Measurements from ENCODE around the gene RBMS3. TPM values are rescaled to one million over a fixed set of nuclear protein-coding genes. Genes with fewer than 3 reads are reported as not detected.
"Not testable (repeated sequence)": the region's sequence is repeated elsewhere in the genome, so short reads cannot be mapped to it uniquely, and the experiment has no call there.

Gene RBMS3
- total RNA-seq, 2 experiments from 2014 or later: 1.0 TPM; not detected in 1

- H3K36me3 ChIP-seq (ENCODE audit: insufficient read depth, low read length): no peaks in the 10 kb centered on the region
- no peaks in the 10 kb centered on the region for H3K9me2 ChIP-seq (ENCODE audit: insufficient read depth, low read length)
- TF ChIP-seq CTCF (conservative IDR thresholded peaks at IDR 0.05; ENCODE audit: low read length): no peak
- no peak for TF ChIP-seq EZH2phosphoT487 (IDR thresholded peaks at IDR 0.05; ENCODE audit: borderline replicate concordance, low read depth, low read length)
- intact Hi-C loops (cut with micrococcal nuclease; ENCODE audit: unreplicated experiment): no loop called here
- no peaks in the 10 kb centered on the region for H3K4me1 ChIP-seq (ENCODE audit: insufficient read depth, low read length, poor library complexity, severe bottlenecking)
- ChIA-PET POLR2A (interaction anchor here (0.7 kb wide), 1 partner anchor 176 kb away, joined by 3 read pairs; no protein-coding TSS in a partner anchor), CTCF (ENCODE audit: unreplicated experiment) (no interaction called here)
- no TSS peak for BruUV-seq (replicated peaks)
- H3K4me3 ChIP-seq (ENCODE audit: low read depth, low read length, poor library complexity, severe bottlenecking): no peak overlapping the region
- H3K79me2 ChIP-seq (ENCODE audit: insufficient read depth, low read depth, low read length): no peaks in the 10 kb centered on the region
- H3K9me3 ChIP-seq (ENCODE audit: low read length): no peaks in the 10 kb centered on the region
- no peak overlapping the region for H3K4me2 ChIP-seq (ENCODE audit: low read length)
- no peaks in the 10 kb centered on the region for H4K20me1 ChIP-seq (ENCODE audit: insufficient read depth, low read length)
- no peak overlapping the region for H3K27ac ChIP-seq (ENCODE audit: low read depth, low read length, poor library complexity, severe bottlenecking)
- no peak overlapping the region for H2AFZ ChIP-seq (ENCODE audit: low read length)
- DNase-seq (ENCODE audit: low spot score): no peak
Measured at GRCh38 chr3:29665688-29666087, 384.8 kb downstream of the RBMS3 start.

GRCh38 chr3:29668233-29668632 lies 387.4 kb downstream of the RBMS3 start:
- Histone ChIP-seq H3K79me2 (ENCODE audit: insufficient read depth, low read depth, low read length) (no peaks in the 10 kb centered on the region), H3K27ac (ENCODE audit: low read depth, low read length, poor library complexity, severe bottlenecking) (no peak overlapping the region), H3K4me3 (ENCODE audit: low read depth, low read length, poor library complexity, severe bottlenecking) (no peak overlapping the region), H3K9me3 (ENCODE audit: low read length) (no peaks in the 10 kb centered on the region), H3K4me1 (ENCODE audit: insufficient read depth, low read length, poor library complexity, severe bottlenecking) (no peaks in the 10 kb centered on the region), H3K4me2 (ENCODE audit: low read length) (no peak overlapping the region), H4K20me1 (ENCODE audit: insufficient read depth, low read length) (no peaks in the 10 kb centered on the region), H3K9me2 (ENCODE audit: insufficient read depth, low read length) (no peaks in the 10 kb centered on the region), H3K36me3 (ENCODE audit: insufficient read depth, low read length) (no peaks in the 10 kb centered on the region), H2AFZ (ENCODE audit: low read length) (no peak overlapping the region)
- no TSS peak for BruUV-seq (replicated peaks)
- no peak for TF ChIP-seq CTCF (conservative IDR thresholded peaks at IDR 0.05; ENCODE audit: low read length)
- TF ChIP-seq EZH2phosphoT487 (IDR thresholded peaks at IDR 0.05; ENCODE audit: borderline replicate concordance, low read depth, low read length): no peak
- ChIA-PET CTCF (ENCODE audit: unreplicated experiment) (interaction anchor here (1.0 kb wide), 1 partner anchor 13 kb away, joined by 4 read pairs; no protein-coding TSS in a partner anchor), POLR2A (interaction anchor here (0.6 to 1.0 kb wide), 4 partner anchors 12 to 1763 kb away, joined by 3 read pairs; no protein-coding TSS in a partner anchor)
- intact Hi-C loops (cut with micrococcal nuclease; ENCODE audit: unreplicated experiment): no loop called here
- DNase-seq (ENCODE audit: low spot score): no peak

- no peaks in the 10 kb centered on the region for H3K36me3 ChIP-seq (ENCODE audit: insufficient read depth, low read length)
- BruUV-seq (replicated peaks): no TSS peak
- H3K9me3 ChIP-seq (ENCODE audit: low read length): no peaks in the 10 kb centered on the region
- no peak overlapping the region for H3K4me2 ChIP-seq (ENCODE audit: low read length)
- no peak overlapping the region for H2AFZ ChIP-seq (ENCODE audit: low read length)
- no peak for DNase-seq (ENCODE audit: low spot score)
- POLR2A ChIA-PET: interaction anchor here (0.6 to 1.0 kb wide), 3 partner anchors 36 to 1763 kb away, joined by 3 read pairs; no protein-coding TSS in a partner anchor
- no peak for TF ChIP-seq EZH2phosphoT487 (IDR thresholded peaks at IDR 0.05; ENCODE audit: borderline replicate concordance, low read depth, low read length)
- TF ChIP-seq CTCF (conservative IDR thresholded peaks at IDR 0.05; ENCODE audit: low read length): peak; percentile 41; the same call in 1 of the 2 replicates
- intact Hi-C loops (cut with micrococcal nuclease; ENCODE audit: unreplicated experiment): no loop called here
- no peak overlapping the region for H3K27ac ChIP-seq (ENCODE audit: low read depth, low read length, poor library complexity, severe bottlenecking)
- no peaks in the 10 kb centered on the region for H3K79me2 ChIP-seq (ENCODE audit: insufficient read depth, low read depth, low read length)
- H3K9me2 ChIP-seq (ENCODE audit: insufficient read depth, low read length): no peaks in the 10 kb centered on the region
- no peaks in the 10 kb centered on the region for H3K4me1 ChIP-seq (ENCODE audit: insufficient read depth, low read length, poor library complexity, severe bottlenecking)
- no peaks in the 10 kb centered on the region for H4K20me1 ChIP-seq (ENCODE audit: insufficient read depth, low read length)
- CTCF ChIA-PET (ENCODE audit: unreplicated experiment): interaction anchor here (1.0 kb wide), 1 partner anchor 12 kb away, joined by 4 read pairs; no protein-coding TSS in a partner anchor
- no peak overlapping the region for H3K4me3 ChIP-seq (ENCODE audit: low read depth, low read length, poor library complexity, severe bottlenecking)
Measured at GRCh38 chr3:29668728-29669127, 387.9 kb downstream of the RBMS3 start.

GRCh38 chr3:29670476-29670875 lies 389.6 kb downstream of the RBMS3 start:
- H2AFZ ChIP-seq (ENCODE audit: low read length); H3K4me3 ChIP-seq (ENCODE audit: low read depth, low read length, poor library complexity, severe bottlenecking); POLR2A ChIA-PET; H3K79me2 ChIP-seq (ENCODE audit: insufficient read depth, low read depth, low read length); H3K9me2 ChIP-seq (ENCODE audit: insufficient read depth, low read length); H3K4me1 ChIP-seq (ENCODE audit: insufficient read depth, low read length, poor library complexity, severe bottlenecking); H3K36me3 ChIP-seq (ENCODE audit: insufficient read depth, low read length); DNase-seq (ENCODE audit: low spot score); BruUV-seq (replicated peaks); H4K20me1 ChIP-seq (ENCODE audit: insufficient read depth, low read length); H3K9me3 ChIP-seq (ENCODE audit: low read length); CTCF ChIA-PET (ENCODE audit: unreplicated experiment); intact Hi-C loops (cut with micrococcal nuclease; ENCODE audit: unreplicated experiment); H3K4me2 ChIP-seq (ENCODE audit: low read length); H3K27ac ChIP-seq (ENCODE audit: low read depth, low read length, poor library complexity, severe bottlenecking): not testable (repeated sequence)

All from OCI-LY7 (cell line).